H1 (cell line): ENCODE data around the gene CXCL16.

Experiments
- RAD21 ChIP-seq, 2 experiments: IDR thresholded peaks in 1 of 2; conservative IDR thresholded peaks in 1 of 2; 2 replicates each; pipeline ENCODE4 v1.6.1; 2011; ENCODE audit warnings: low read depth in 2 of 2, low read length in 2 of 2, improper control_type of control experiment in 1 of 2, inconsistent platforms in 1 of 2, mild to moderate bottlenecking in 1 of 2, moderate library complexity in 1 of 2
- SIN3A ChIP-seq, 2 experiments: IDR thresholded peaks in 1 of 2; conservative IDR thresholded peaks in 1 of 2; 2 replicates each; pipeline ENCODE4 v1.6.1; 2011 to 2012; ENCODE audit warnings: low read length in 2 of 2, improper control_type of control experiment in 1 of 2, low read depth in 1 of 2, mild to moderate bottlenecking in 1 of 2

DNA sequence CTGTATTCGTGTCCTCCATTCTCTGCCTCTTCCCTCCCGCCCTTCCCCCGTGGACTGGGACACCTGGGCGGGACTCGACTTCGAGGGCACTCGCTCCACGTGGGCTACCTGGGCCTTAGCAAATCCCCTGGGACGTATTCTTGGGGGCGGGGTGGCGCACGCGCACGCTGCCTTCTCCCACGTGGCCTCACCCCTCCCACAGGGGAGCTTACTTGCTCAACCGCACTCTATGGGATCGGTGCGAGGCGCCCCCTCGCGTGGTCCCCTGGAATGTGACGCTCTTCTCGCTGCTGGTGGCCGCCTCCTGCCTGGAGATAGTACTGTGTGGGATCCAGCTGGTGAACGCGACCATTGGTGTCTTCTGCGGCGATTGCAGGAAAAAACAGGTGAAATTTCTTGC is 42.9 kb upstream of the CXCL16 start:
- TF ChIP-seq RAD21 (IDR thresholded peaks at IDR 0.05 in 1 of 2, conservative IDR thresholded peaks at IDR 0.05 in 1 of 2; ENCODE audit: low read depth in 2 of 2, low read length in 2 of 2) (peak in 1 of 2 experiments; percentile 24; a peak in 1 of 4 replicates), SIN3A (conservative IDR thresholded peaks at IDR 0.05 in 1 of 2, IDR thresholded peaks at IDR 0.05 in 1 of 2; ENCODE audit: low read depth in 1 of 2, low read length in 2 of 2) (no peak)
